Osteoblast (primary cell): Measurements from ENCODE around the gene IFT43. TPM values are rescaled to one million over a fixed set of nuclear protein-coding genes. Genes with fewer than 3 reads are reported as not detected.
A peak's percentile ranks its signal among the peaks of the same experiment; 100 is the strongest.

ENCODE experiments used
- DNase-seq: peaks from one replicate; pipeline ENCODE4 v3.0.0; 2011; ENCODE audit warnings: low spot score, mixed read lengths; ENCODE audit not compliant: insufficient read length; ENCODE audit errors: missing footprints
- H2AFZ ChIP-seq: 2 replicates; pipeline ENCODE4 v1.6.0; 2011; ENCODE audit warnings: mild to moderate bottlenecking, low read length
- H3K27ac ChIP-seq: 2 replicates; pipeline ENCODE4 v1.5.1; 2011; ENCODE audit warnings: mild to moderate bottlenecking, low read depth, low read length, moderate library complexity
- H3K27me3 ChIP-seq: 2 replicates; pipeline ENCODE4 v1.6.0; 2012; ENCODE audit warnings: mild to moderate bottlenecking, control low read depth, inconsistent platforms, low read length, moderate library complexity; ENCODE audit not compliant: insufficient read depth
- H3K36me3 ChIP-seq: 2 replicates; pipeline ENCODE4 v1.5.1; 2011; ENCODE audit warnings: mild to moderate bottlenecking, low read length, control low read depth, moderate library complexity; ENCODE audit not compliant: insufficient read depth
- H3K4me1 ChIP-seq: 2 replicates; pipeline ENCODE4 v1.5.1; 2011; ENCODE audit warnings: mild to moderate bottlenecking, low read length, control low read depth, moderate library complexity; ENCODE audit not compliant: insufficient read depth
- H3K4me2 ChIP-seq: 2 replicates; pipeline ENCODE4 v1.6.0; 2011; ENCODE audit warnings: mild to moderate bottlenecking, low read length; ENCODE audit not compliant: insufficient read depth
- H3K4me3 ChIP-seq: fragments of 200-600 bp; sonication (generic); 3 replicates; pipeline ENCODE4 v1.5.1; 2012; ENCODE audit warnings: mild to moderate bottlenecking, low read length, inconsistent platforms; ENCODE audit not compliant: insufficient read depth
- H3K79me2 ChIP-seq: 2 replicates; pipeline ENCODE4 v1.6.0; 2012; ENCODE audit warnings: mild to moderate bottlenecking, low read length, control low read depth, inconsistent platforms; ENCODE audit not compliant: insufficient read depth
- H3K9me3 ChIP-seq: 2 replicates; pipeline ENCODE4 v1.5.1; 2011; ENCODE audit warnings: low read depth, low read length, control low read depth
- H4K20me1 ChIP-seq: 2 replicates; pipeline ENCODE4 v1.6.0; 2012; ENCODE audit warnings: mild to moderate bottlenecking, low read length, control low read depth; ENCODE audit not compliant: insufficient read depth
- total RNA-seq: library from RNA; depleted of rRNA; stranded (reverse); fragments of >200 nt; gene quantifications from 2 replicates; pipeline ENCODE4 v1.2.3, GENCODE V29; 2012
- TF ChIP-seq, protein P1 (sequence below): IDR thresholded peaks from 2 replicates; pipeline ENCODE4 v1.5.1; 2011; ENCODE audit warnings: mild to moderate bottlenecking, low read depth, low read length, moderate library complexity; ENCODE audit errors: extremely low read depth

Gene IFT43
- total RNA-seq, 1 donor, result 32.6 TPM

DNA sequence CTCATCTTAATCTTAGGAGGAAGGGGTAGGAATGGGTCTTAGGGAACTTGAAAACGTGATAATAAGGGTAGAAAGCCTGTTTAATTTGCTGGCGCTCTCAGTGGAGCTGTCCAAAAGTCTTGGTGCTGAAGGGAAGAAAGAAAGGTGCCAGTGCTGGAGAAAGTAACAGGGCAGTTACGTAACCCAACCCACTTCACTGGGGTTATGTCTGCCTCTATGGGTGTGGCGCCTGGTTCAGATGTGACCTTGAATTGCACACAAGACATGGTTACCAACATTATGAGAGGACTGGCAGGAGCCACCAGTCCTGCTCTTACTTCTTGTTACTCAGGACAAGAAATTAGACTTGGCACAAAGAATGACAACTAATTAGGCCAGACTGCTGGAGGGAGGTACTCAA, 147.5 kb downstream of the IFT43 start:
- no peak overlapping the region for H3K4me2 ChIP-seq
- H3K27me3 ChIP-seq, result peaks cover 31% of the 10 kb centered on the region
- no peak overlapping the region for H2AFZ ChIP-seq
- no peaks in the 10 kb centered on the region for H3K4me1 ChIP-seq
- TF ChIP-seq, protein P1, sequence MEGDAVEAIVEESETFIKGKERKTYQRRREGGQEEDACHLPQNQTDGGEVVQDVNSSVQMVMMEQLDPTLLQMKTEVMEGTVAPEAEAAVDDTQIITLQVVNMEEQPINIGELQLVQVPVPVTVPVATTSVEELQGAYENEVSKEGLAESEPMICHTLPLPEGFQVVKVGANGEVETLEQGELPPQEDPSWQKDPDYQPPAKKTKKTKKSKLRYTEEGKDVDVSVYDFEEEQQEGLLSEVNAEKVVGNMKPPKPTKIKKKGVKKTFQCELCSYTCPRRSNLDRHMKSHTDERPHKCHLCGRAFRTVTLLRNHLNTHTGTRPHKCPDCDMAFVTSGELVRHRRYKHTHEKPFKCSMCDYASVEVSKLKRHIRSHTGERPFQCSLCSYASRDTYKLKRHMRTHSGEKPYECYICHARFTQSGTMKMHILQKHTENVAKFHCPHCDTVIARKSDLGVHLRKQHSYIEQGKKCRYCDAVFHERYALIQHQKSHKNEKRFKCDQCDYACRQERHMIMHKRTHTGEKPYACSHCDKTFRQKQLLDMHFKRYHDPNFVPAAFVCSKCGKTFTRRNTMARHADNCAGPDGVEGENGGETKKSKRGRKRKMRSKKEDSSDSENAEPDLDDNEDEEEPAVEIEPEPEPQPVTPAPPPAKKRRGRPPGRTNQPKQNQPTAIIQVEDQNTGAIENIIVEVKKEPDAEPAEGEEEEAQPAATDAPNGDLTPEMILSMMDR, result no peak
- H3K36me3 ChIP-seq, result no peaks in the 10 kb centered on the region
- DNase-seq, result peak; percentile 73
- no peaks in the 10 kb centered on the region for H3K9me3 ChIP-seq
- H4K20me1 ChIP-seq, result no peaks in the 10 kb centered on the region
- H3K4me3 ChIP-seq, result no peak overlapping the region
- no peak overlapping the region for H3K27ac ChIP-seq
- no peaks in the 10 kb centered on the region for H3K79me2 ChIP-seq

Other genes with a start within 250 kb of the IFT43 start
- 11.6 and 16.5 TPM in 2 replicates for gene TGFB3, start 3.8 kb upstream of the IFT43 start, total RNA-seq
- gene GPATCH2L, start 166.2 kb downstream of the IFT43 start, total RNA-seq, result 43.8 and 48.3 TPM in 2 replicates